Nephron (organoid): Measurements from ENCODE around the gene TBCD.

Experiments used
- H3K27ac Mint-ChIP-seq, 3 experiments: 2 replicates each; pipeline ENCODE4 v1.8.0; 2020; ENCODE audit warnings: mixed read lengths in 3 of 3, mild to moderate bottlenecking in 2 of 3, moderate library complexity in 1 of 3
- H3K27me3 Mint-ChIP-seq: 2 replicates; pipeline ENCODE4 v1.8.0; 2021; ENCODE audit warnings: low read depth, mild to moderate bottlenecking, moderate library complexity, mixed read lengths
- H3K36me3 Mint-ChIP-seq: 2 replicates; pipeline ENCODE4 v1.8.0; 2020; ENCODE audit warnings: low read depth, mixed read lengths
- H3K4me1 Mint-ChIP-seq: 2 replicates; pipeline ENCODE4 v1.8.0; 2020; ENCODE audit warnings: mixed read lengths
- H3K4me3 Mint-ChIP-seq, 3 experiments: 2 replicates each; pipeline ENCODE4 v1.8.0; 2020; ENCODE audit warnings: mild to moderate bottlenecking in 3 of 3, mixed read lengths in 3 of 3, moderate library complexity in 2 of 3
- H3K9me3 Mint-ChIP-seq: 2 replicates; pipeline ENCODE4 v1.8.0; 2020; ENCODE audit warnings: mixed read lengths
- TF ChIP-seq, protein P1 (sequence below), 3 experiments: fragments of 200-600 bp; sonication (generic); IDR thresholded peaks; one replicate each; pipeline ENCODE4 v1.5.0; 2021; ENCODE audit warnings: antibody characterized with exemption in 3 of 3; ENCODE audit not compliant: unreplicated experiment in 3 of 3

The TBCD gene

GRCh38 chr17:82858376-82859126 lies 106.7 kb downstream of the TBCD start:
- peaks cover 38% of the 10 kb centered on the region for H3K4me1 Mint-ChIP-seq
- no peaks in the 10 kb centered on the region for H3K27me3 Mint-ChIP-seq
- TF ChIP-seq, protein P1, sequence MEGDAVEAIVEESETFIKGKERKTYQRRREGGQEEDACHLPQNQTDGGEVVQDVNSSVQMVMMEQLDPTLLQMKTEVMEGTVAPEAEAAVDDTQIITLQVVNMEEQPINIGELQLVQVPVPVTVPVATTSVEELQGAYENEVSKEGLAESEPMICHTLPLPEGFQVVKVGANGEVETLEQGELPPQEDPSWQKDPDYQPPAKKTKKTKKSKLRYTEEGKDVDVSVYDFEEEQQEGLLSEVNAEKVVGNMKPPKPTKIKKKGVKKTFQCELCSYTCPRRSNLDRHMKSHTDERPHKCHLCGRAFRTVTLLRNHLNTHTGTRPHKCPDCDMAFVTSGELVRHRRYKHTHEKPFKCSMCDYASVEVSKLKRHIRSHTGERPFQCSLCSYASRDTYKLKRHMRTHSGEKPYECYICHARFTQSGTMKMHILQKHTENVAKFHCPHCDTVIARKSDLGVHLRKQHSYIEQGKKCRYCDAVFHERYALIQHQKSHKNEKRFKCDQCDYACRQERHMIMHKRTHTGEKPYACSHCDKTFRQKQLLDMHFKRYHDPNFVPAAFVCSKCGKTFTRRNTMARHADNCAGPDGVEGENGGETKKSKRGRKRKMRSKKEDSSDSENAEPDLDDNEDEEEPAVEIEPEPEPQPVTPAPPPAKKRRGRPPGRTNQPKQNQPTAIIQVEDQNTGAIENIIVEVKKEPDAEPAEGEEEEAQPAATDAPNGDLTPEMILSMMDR (IDR thresholded peaks at IDR 0.05; ENCODE audit: unreplicated experiment in 3 of 3), result no peak
- peaks cover 3% of the 10 kb centered on the region for H3K9me3 Mint-ChIP-seq
- H3K27ac Mint-ChIP-seq, result peak overlapping the region; percentile 47 to 92 (median 91)
- peaks cover 18% of the 10 kb centered on the region for H3K36me3 Mint-ChIP-seq
- no peak overlapping the region for H3K4me3 Mint-ChIP-seq

- TF ChIP-seq, protein P1 (IDR thresholded peaks at IDR 0.05; ENCODE audit: unreplicated experiment in 3 of 3), result no peak
- Mint-ChIP-seq H3K27ac (peak overlapping the region; percentile 89 to 92 (median 91)), H3K4me3 (peak overlapping the region in 2 of 3 experiments; percentile 26 to 36), H3K4me1 (peaks cover 49% of the 10 kb centered on the region), H3K9me3 (peaks cover 3% of the 10 kb centered on the region), H3K27me3 (no peaks in the 10 kb centered on the region), H3K36me3 (peaks cover 13% of the 10 kb centered on the region)
Measured at GRCh38 chr17:82859431-82860403, 107.9 kb downstream of the TBCD start.

GRCh38 chr17:82860606-82861392 lies 108.9 kb downstream of the TBCD start:
- Mint-ChIP-seq H3K9me3 (peaks cover 3% of the 10 kb centered on the region), H3K36me3 (peaks cover 12% of the 10 kb centered on the region), H3K27ac (peak overlapping the region; percentile 89 to 92 (median 91)), H3K27me3 (no peaks in the 10 kb centered on the region), H3K4me1 (peaks cover 55% of the 10 kb centered on the region), H3K4me3 (peak overlapping the region in 1 of 3 experiments; percentile 26)
- TF ChIP-seq, protein P1 (IDR thresholded peaks at IDR 0.05; ENCODE audit: unreplicated experiment in 3 of 3), result no peak

DNA sequence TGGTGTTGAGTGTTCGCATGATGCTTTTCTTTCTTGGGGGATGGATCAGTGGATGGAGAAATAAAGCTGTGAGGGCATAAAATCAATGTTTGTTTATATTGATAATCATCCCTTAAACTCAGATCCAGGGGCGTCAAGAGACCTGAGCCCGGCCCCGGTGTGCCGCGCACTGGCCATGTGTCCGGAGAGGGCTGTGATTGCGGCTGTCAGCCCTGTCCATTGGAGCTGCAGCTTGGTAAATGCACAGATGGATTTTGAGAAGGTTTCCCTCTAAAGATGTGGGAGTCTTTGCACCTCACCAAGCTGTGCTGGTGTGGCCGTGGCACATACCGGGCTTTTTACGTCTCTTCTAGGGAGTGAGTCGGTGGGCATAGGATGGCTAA lies 109.5 kb downstream of the TBCD start:
- TF ChIP-seq, protein P1 (IDR thresholded peaks at IDR 0.05; ENCODE audit: unreplicated experiment in 3 of 3), result no peak
- Mint-ChIP-seq H3K9me3 (peaks cover 3% of the 10 kb centered on the region), H3K36me3 (peaks cover 6% of the 10 kb centered on the region), H3K27me3 (no peaks in the 10 kb centered on the region), H3K4me1 (peaks cover 61% of the 10 kb centered on the region), H3K27ac (peak overlapping the region; percentile 13 to 83 (median 57)), H3K4me3 (no peak overlapping the region)

DNA sequence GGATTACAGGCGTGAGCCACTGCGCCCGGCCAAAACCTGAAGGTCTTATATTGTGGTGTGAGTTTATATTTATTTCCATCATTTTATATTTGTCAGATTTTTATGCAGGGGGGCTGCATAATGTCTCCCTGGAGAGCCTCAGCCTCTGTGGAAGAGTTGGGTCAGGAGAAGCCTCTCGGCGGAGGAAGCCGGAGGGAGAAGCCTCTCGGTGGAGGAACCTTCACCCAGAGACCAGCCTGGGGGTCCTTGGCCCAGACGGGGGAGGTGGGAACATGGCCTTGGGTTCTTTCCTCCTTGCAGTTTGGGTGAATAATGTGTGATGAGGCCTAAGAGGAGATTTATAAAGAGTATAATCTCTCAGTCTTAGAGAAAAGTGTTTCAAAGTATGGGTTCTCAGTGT lies 110.3 kb downstream of the TBCD start:
- Mint-ChIP-seq H3K27me3 (no peaks in the 10 kb centered on the region), H3K9me3 (peaks cover 2% of the 10 kb centered on the region), H3K4me1 (peaks cover 69% of the 10 kb centered on the region), H3K4me3 (peak overlapping the region in 1 of 3 experiments; percentile 35), H3K36me3 (peaks cover 3% of the 10 kb centered on the region), H3K27ac (peak overlapping the region; percentile 63 to 76 (median 74))
- TF ChIP-seq, protein P1 (IDR thresholded peaks at IDR 0.05; ENCODE audit: unreplicated experiment in 3 of 3), result no peak
